Adipocyte (in vitro differentiated cells): ENCODE measurements around the gene TNFRSF18.
"Not testable (repeated sequence)": the region's sequence is repeated elsewhere in the genome, so short reads cannot be mapped to it uniquely, and the experiment has no call there.

ENCODE experiments used
- DNase-seq: peaks from one replicate; pipeline ENCODE4 v3.0.0-alpha.2; 2015; ENCODE audit warnings: low read depth
- H3K27me3 ChIP-seq: replicated peaks from 2 replicates; pipeline ENCODE4 v1.7.0; 2013; ENCODE audit warnings: mild to moderate bottlenecking, low read length, moderate library complexity; ENCODE audit not compliant: control insufficient read depth, insufficient read depth
- H3K36me3 ChIP-seq: 2 replicates; pipeline ENCODE4 v1.7.0; 2013; ENCODE audit warnings: low read length, mild to moderate bottlenecking, moderate library complexity; ENCODE audit not compliant: control insufficient read depth, insufficient read depth, severe bottlenecking
- H3K4me1 ChIP-seq: 2 replicates; pipeline ENCODE4 v1.7.0; 2013; ENCODE audit warnings: mild to moderate bottlenecking, low read length, moderate library complexity; ENCODE audit not compliant: control insufficient read depth, insufficient read depth
- H3K4me3 ChIP-seq: 2 replicates; pipeline ENCODE4 v1.7.0; 2013; ENCODE audit warnings: mild to moderate bottlenecking, low read length, moderate library complexity
- H3K9ac ChIP-seq: 2 replicates; pipeline ENCODE4 v1.7.0; 2013; ENCODE audit warnings: mild to moderate bottlenecking, low read length, moderate library complexity
- H3K9me3 ChIP-seq: 2 replicates; pipeline ENCODE4 v1.7.0; 2013; ENCODE audit warnings: mild to moderate bottlenecking, low read length, moderate library complexity; ENCODE audit not compliant: control insufficient read depth

TNFRSF18 gene

GRCh38 chr1:1181938-1182410, 24.4 kb downstream of the TNFRSF18 start:
- H3K9ac ChIP-seq: no peak overlapping the region
- no peaks in the 10 kb centered on the region for H3K36me3 ChIP-seq
- DNase-seq: no peak
- H3K27me3 ChIP-seq: peaks cover 38% of the 10 kb centered on the region
- no peak overlapping the region for H3K4me3 ChIP-seq
- H3K4me1 ChIP-seq: no peaks in the 10 kb centered on the region
- no peaks in the 10 kb centered on the region for H3K9me3 ChIP-seq

GRCh38 chr1:1181129-1181937, 25.1 kb downstream of the TNFRSF18 start:
- Histone ChIP-seq H3K9me3 (no peaks in the 10 kb centered on the region), H3K9ac (no peak overlapping the region), H3K27me3 (peaks cover 45% of the 10 kb centered on the region), H3K4me1 (no peaks in the 10 kb centered on the region), H3K4me3 (no peak overlapping the region), H3K36me3 (no peaks in the 10 kb centered on the region)
- DNase-seq: no peak

- H3K9ac ChIP-seq: no peak overlapping the region
- no peak overlapping the region for H3K4me3 ChIP-seq
- no peak for DNase-seq
- no peaks in the 10 kb centered on the region for H3K4me1 ChIP-seq
- peaks cover 54% of the 10 kb centered on the region for H3K27me3 ChIP-seq
- no peaks in the 10 kb centered on the region for H3K36me3 ChIP-seq
- H3K9me3 ChIP-seq: peaks cover 3% of the 10 kb centered on the region
These were observed 26.2 kb downstream of the TNFRSF18 start for GRCh38 chr1:1179983-1180861.

GRCh38 chr1:1179346-1179982, 26.9 kb downstream of the TNFRSF18 start:
- H3K4me3 ChIP-seq: no peak overlapping the region
- peaks cover 3% of the 10 kb centered on the region for H3K9me3 ChIP-seq
- peaks cover 55% of the 10 kb centered on the region for H3K27me3 ChIP-seq
- H3K9ac ChIP-seq: no peak overlapping the region
- no peaks in the 10 kb centered on the region for H3K4me1 ChIP-seq
- no peaks in the 10 kb centered on the region for H3K36me3 ChIP-seq
- DNase-seq: no peak

- H3K9me3 ChIP-seq: peaks cover 3% of the 10 kb centered on the region
- H3K27me3 ChIP-seq: peaks cover 56% of the 10 kb centered on the region
- H3K4me1 ChIP-seq: no peaks in the 10 kb centered on the region
- H3K9ac ChIP-seq: no peak overlapping the region
- H3K4me3 ChIP-seq: no peak overlapping the region
- no peaks in the 10 kb centered on the region for H3K36me3 ChIP-seq
- DNase-seq: no peak
These were observed 27.5 kb downstream of the TNFRSF18 start for GRCh38 chr1:1178794-1179331.

GRCh38 chr1:1177452-1178206, 28.8 kb downstream of the TNFRSF18 start:
- Histone ChIP-seq H3K27me3 (peaks cover 59% of the 10 kb centered on the region), H3K36me3 (no peaks in the 10 kb centered on the region), H3K9ac (no peak overlapping the region), H3K4me3 (no peak overlapping the region), H3K9me3 (peaks cover 3% of the 10 kb centered on the region), H3K4me1 (no peaks in the 10 kb centered on the region)
- no peak for DNase-seq

GRCh38 chr1:1176931-1177330, 29.5 kb downstream of the TNFRSF18 start:
- Histone ChIP-seq H3K27me3 (peaks cover 57% of the 10 kb centered on the region), H3K36me3 (no peaks in the 10 kb centered on the region), H3K9me3 (peaks cover 3% of the 10 kb centered on the region), H3K9ac (no peak overlapping the region), H3K4me1 (no peaks in the 10 kb centered on the region), H3K4me3 (no peak overlapping the region)
- no peak for DNase-seq

- not testable (repeated sequence) for H3K36me3 ChIP-seq, H3K9ac ChIP-seq, H3K4me3 ChIP-seq, DNase-seq, H3K4me1 ChIP-seq, H3K9me3 ChIP-seq
- peaks cover 57% of the 10 kb centered on the region for H3K27me3 ChIP-seq
These were observed 30.2 kb downstream of the TNFRSF18 start for GRCh38 chr1:1176063-1176761.

GRCh38 chr1:1175221-1176062, 30.9 kb downstream of the TNFRSF18 start:
- Histone ChIP-seq H3K9ac (no peak overlapping the region), H3K27me3 (peaks cover 61% of the 10 kb centered on the region), H3K36me3 (no peaks in the 10 kb centered on the region), H3K4me3 (no peak overlapping the region), H3K9me3 (peaks cover 3% of the 10 kb centered on the region), H3K4me1 (no peaks in the 10 kb centered on the region)
- no peak for DNase-seq
